GM23338 (cell line): Measurements from ENCODE around the gene FAM89B. TPM values are rescaled to one million over a fixed set of nuclear protein-coding genes. Genes with fewer than 3 reads are reported as not detected.

Source experiments
- ATAC-seq: fragments of 200-7000 bp; cut with Tn5 transposase; 3 replicates; pipeline ENCODE4 v1.9.1; 2020
- DNase-seq: peaks from one replicate; pipeline ENCODE4 v3.0.0-alpha.2; 2015; ENCODE audit warnings: low spot score
- H2AFZ ChIP-seq: fragments of 200-600 bp; sonication (generic); 2 replicates; pipeline ENCODE4 v1.8.0; 2016; ENCODE audit warnings: antibody characterized with exemption, mild to moderate bottlenecking, moderate library complexity
- H3F3A ChIP-seq: fragments of 200-600 bp; sonication (generic); replicated peaks from 2 replicates; pipeline ENCODE4 v1.8.0; 2017; ENCODE audit warnings: antibody characterized with exemption, mixed run types, low read depth
- H3K27ac ChIP-seq: fragments of 200-600 bp; sonication (generic); 2 replicates; pipeline ENCODE4 v1.6.1; 2016; ENCODE audit warnings: low read depth
- H3K27me3 ChIP-seq: fragments of 200-600 bp; sonication (generic); 2 replicates; pipeline ENCODE4 v1.8.0; 2016; ENCODE audit warnings: mild to moderate bottlenecking, mixed run types, moderate library complexity; ENCODE audit not compliant: insufficient read depth
- H3K36me3 ChIP-seq: fragments of 200-600 bp; sonication (generic); 2 replicates; pipeline ENCODE4 v1.8.0; 2016; ENCODE audit warnings: mild to moderate bottlenecking; ENCODE audit not compliant: insufficient read depth
- H3K4me1 ChIP-seq: fragments of 200-600 bp; sonication (generic); 2 replicates; pipeline ENCODE4 v1.8.0; 2016; ENCODE audit warnings: mild to moderate bottlenecking, moderate library complexity; ENCODE audit not compliant: insufficient read depth
- H3K4me2 ChIP-seq: fragments of 200-600 bp; sonication (generic); 2 replicates; pipeline ENCODE4 v1.7.1; 2017; ENCODE audit warnings: mixed run types
- H3K4me3 ChIP-seq: fragments of 200-600 bp; sonication (generic); 2 replicates; pipeline ENCODE4 v1.6.1; 2016; ENCODE audit warnings: mixed run types
- H3K79me2 ChIP-seq: fragments of 200-600 bp; sonication (generic); replicated peaks from 2 replicates; pipeline ENCODE4 v1.8.0; 2017; ENCODE audit warnings: mild to moderate bottlenecking; ENCODE audit not compliant: insufficient read depth
- H3K9me2 ChIP-seq: fragments of 200-600 bp; sonication (generic); 2 replicates; pipeline ENCODE4 v1.8.0; 2017; ENCODE audit not compliant: insufficient read depth
- H4K20me1 ChIP-seq: fragments of 200-600 bp; sonication (generic); replicated peaks from 2 replicates; pipeline ENCODE4 v1.8.0; 2017; ENCODE audit warnings: mild to moderate bottlenecking; ENCODE audit not compliant: insufficient read depth
- H3K27ac Mint-ChIP-seq: 2 replicates; pipeline ENCODE4 v1.8.0; 2020; ENCODE audit warnings: inconsistent platforms, mild to moderate bottlenecking, moderate library complexity, mixed read lengths
- H3K27me3 Mint-ChIP-seq: 3 replicates; pipeline ENCODE4 v1.8.0; 2022; ENCODE audit warnings: low read depth, mild to moderate bottlenecking, moderate library complexity, mixed read lengths, inconsistent platforms; ENCODE audit not compliant: insufficient read depth, poor library complexity
- H3K36me3 Mint-ChIP-seq: 3 replicates; pipeline ENCODE4 v1.8.0; 2021; ENCODE audit warnings: low read depth, mild to moderate bottlenecking, inconsistent platforms, moderate library complexity, mixed read lengths
- H3K4me1 Mint-ChIP-seq: 3 replicates; pipeline ENCODE4 v1.8.0; 2020; ENCODE audit warnings: mild to moderate bottlenecking, inconsistent platforms, mixed read lengths
- H3K4me3 Mint-ChIP-seq: 3 replicates; pipeline ENCODE4 v1.8.0; 2021; ENCODE audit warnings: moderate library complexity, mild to moderate bottlenecking, inconsistent platforms, mixed read lengths
- H3K9me3 Mint-ChIP-seq: 3 replicates; pipeline ENCODE4 v1.8.0; 2020; ENCODE audit warnings: moderate library complexity, mild to moderate bottlenecking, inconsistent platforms, mixed read lengths
- CREB1 ChIP-seq: fragments of 250-450 bp; sonication (Bioruptor Pico); IDR thresholded peaks from 2 replicates; pipeline ENCODE4 v1.5.0; 2020; ENCODE audit warnings: low read depth, mild to moderate bottlenecking, moderate library complexity
- CTCF ChIP-seq, 2 experiments: fragments of 200-600 bp in 1 of 2; sonication (generic) in 1 of 2; conservative IDR thresholded peaks; 2 replicates each; pipeline versions ENCODE4 v1.5.1 to v1.6.1; 2016 to 2017; ENCODE audit warnings: antibody characterized with exemption in 2 of 2, low read depth in 2 of 2, mild to moderate bottlenecking in 2 of 2, moderate library complexity in 1 of 2
- ETS1 ChIP-seq: IDR thresholded peaks from 2 replicates; pipeline ENCODE4 v1.6.1; 2016; ENCODE audit warnings: antibody characterized with exemption
- EZH2 ChIP-seq: fragments of 200-600 bp; sonication (generic); IDR thresholded peaks from one replicate; pipeline ENCODE4 v1.8.0; 2017; ENCODE audit warnings: antibody characterized with exemption, mild to moderate bottlenecking, low read depth; ENCODE audit not compliant: unreplicated experiment
- EZH2phosphoT487 ChIP-seq: fragments of 200-600 bp; sonication (generic); IDR thresholded peaks from one replicate; pipeline ENCODE4 v1.8.1; 2018; ENCODE audit warnings: antibody characterized with exemption; ENCODE audit not compliant: unreplicated experiment
- JUNB ChIP-seq: IDR thresholded peaks from one replicate; pipeline ENCODE4 v1.6.1; 2016; ENCODE audit warnings: antibody characterized with exemption; ENCODE audit not compliant: unreplicated experiment
- NANOG ChIP-seq: IDR thresholded peaks from 2 replicates; pipeline ENCODE4 v1.6.1; 2016; ENCODE audit warnings: antibody characterized with exemption, borderline replicate concordance
- POLR2AphosphoS5 ChIP-seq: IDR thresholded peaks from 2 replicates; pipeline ENCODE4 v1.6.1; 2016; ENCODE audit warnings: antibody characterized with exemption, low read depth
- REST ChIP-seq: IDR thresholded peaks from one replicate; pipeline ENCODE4 v1.6.1; 2018; ENCODE audit warnings: antibody characterized with exemption; ENCODE audit not compliant: unreplicated experiment
- STAT1 ChIP-seq: IDR thresholded peaks from one replicate; pipeline ENCODE4 v1.6.1; 2016; ENCODE audit warnings: antibody characterized with exemption; ENCODE audit not compliant: unreplicated experiment
- ZNF114 ChIP-seq: fragments of 250-450 bp; sonication (Bioruptor Pico); IDR thresholded peaks from 2 replicates; pipeline ENCODE4 v1.5.0; 2020; ENCODE audit warnings: mild to moderate bottlenecking, moderate library complexity
- ZNF331 ChIP-seq: fragments of 250-450 bp; sonication (Bioruptor Pico); IDR thresholded peaks from 2 replicates; pipeline ENCODE4 v1.5.0; 2020; ENCODE audit warnings: low read depth, mild to moderate bottlenecking, moderate library complexity
- ZNF462 ChIP-seq: fragments of 250-450 bp; sonication (Bioruptor Pico); IDR thresholded peaks from 2 replicates; pipeline ENCODE4 v1.5.0; 2020; ENCODE audit warnings: mild to moderate bottlenecking, moderate library complexity
- long read RNA-seq: library from polyadenylated mRNA; unstranded; transcript quantifications from one replicate; pipeline ENCODE4 v2.0.0, GENCODE V29; 2020; ENCODE audit not compliant: unreplicated experiment
- polyA plus RNA-seq: library from polyadenylated mRNA; unstranded; fragments of >200 nt; fragmentation: Nextera tagmentation; extraction: Ambion mirVana; gene quantifications from 2 replicates; pipeline ENCODE4 v1.2.1, GENCODE V29; 2016
- total RNA-seq: library from RNA; depleted of rRNA; stranded (reverse); fragments of >200 nt; shearing (Covaris generic); gene quantifications from 2 replicates; pipeline ENCODE4 v1.2.3, GENCODE V29; 2014; rRNA removed

FAM89B gene
- 16.0 and 18.2 TPM in 2 replicates for total RNA-seq
- polyA plus RNA-seq: 13.0 and 13.9 TPM in 2 replicates
- long read RNA-seq, partial matches to known transcripts: 0 of 1 reads
- long read RNA-seq, other reads (novel, unspliced or antisense): 0 of 1 reads

GRCh38 chr11:65572356-65573051 lies at the start of gene FAM89B:
FAM89B (plus strand) TSS chr11:65572538; CDS start chr11:65572670, 132 bp downstream.
- Histone ChIP-seq H3K4me3 (peak within 1 kb of the TSS; percentile 91), H3K27me3 (peaks cover 32% of the 10 kb centered on the region), H3K79me2 (peaks cover 8% of the 10 kb centered on the region), H4K20me1 (peaks cover 10% of the 10 kb centered on the region), H3K4me1 (peaks cover 31% of the 10 kb centered on the region), H3K9me2 (no peaks in the 10 kb centered on the region), H3K4me2 (peak within 1 kb of the TSS; percentile 99), H3F3A (peaks cover 41% of the 10 kb centered on the region), H2AFZ (no peak within 1 kb of the TSS; the same call in 1 of the 2 replicates), H3K36me3 (no peaks in the 10 kb centered on the region), H3K27ac (no peak within 1 kb of the TSS)
- TF ChIP-seq ZNF114 (CRISPR knock-in tag) (no peak), CREB1 (CRISPR knock-in tag) (no peak), ETS1 (no peak), ZNF462 (no peak), EZH2phosphoT487 (no peak), EZH2 (no peak), STAT1 (no peak), CTCF (conservative IDR thresholded peaks at IDR 0.05; ENCODE audit: low read depth in 2 of 2) (no peak), POLR2AphosphoS5 (no peak), REST (no peak), NANOG (no peak), ZNF331 (CRISPR knock-in tag) (no peak), JUNB (no peak)
- Mint-ChIP-seq H3K36me3 (peaks cover 9% of the 10 kb centered on the region), H3K4me1 (peaks cover 49% of the 10 kb centered on the region), H3K4me3 (peak within 1 kb of the TSS; percentile 100), H3K27me3 (peaks cover 38% of the 10 kb centered on the region), H3K9me3 (no peaks in the 10 kb centered on the region), H3K27ac (no peak within 1 kb of the TSS)
- DNase-seq: peak; percentile 91
- ATAC-seq: peak; percentile 18
